Peyer's patch (tissue), 4 donors: ENCODE data around the gene MYO7A. TPM values are rescaled to one million over a fixed set of nuclear protein-coding genes. Genes with fewer than 3 reads are reported as not detected.

Experiments used
- DNase-seq, 3 donors: peaks; one replicate each; pipeline ENCODE4 v3.0.0-alpha.2; 2017 to 2019
- H3K27ac ChIP-seq, 4 donors: fragments of 200-600 bp; sonication (generic); one replicate each; pipeline ENCODE4 v1.5.1; 2016 to 2019
- H3K27me3 ChIP-seq, 2 donors: fragments of 200-600 bp; sonication (generic); one replicate each; pipeline ENCODE4 v1.5.1; 2019
- H3K36me3 ChIP-seq, 3 donors: fragments of 200-600 bp; sonication (generic); one replicate each; pipeline ENCODE4 v1.5.1; 2016 to 2019
- H3K4me1 ChIP-seq, 4 donors: fragments of 200-600 bp; sonication (generic); one replicate each; pipeline ENCODE4 v1.5.1; 2016 to 2019
- H3K4me3 ChIP-seq, 4 donors: fragments of 200-600 bp; sonication (generic); 1 replicate in 3 of 4; 2 replicates in 1 of 4; pipeline ENCODE4 v1.5.1; 2016 to 2019; ENCODE audit warnings: mild to moderate bottlenecking in 1 of 4
- H3K9me3 ChIP-seq, 4 donors: fragments of 200-600 bp; sonication (generic); one replicate each; pipeline ENCODE4 v1.5.1; 2016 to 2019; ENCODE audit warnings: mild to moderate bottlenecking in 1 of 4
- POLR2A ChIP-seq, 2 donors: fragments of 450-650 bp; IDR thresholded peaks; one replicate each; pipeline ENCODE4 v1.5.1; 2017; ENCODE audit warnings: antibody characterized with exemption in 2 of 2, mild to moderate bottlenecking in 2 of 2, moderate library complexity in 2 of 2
- total RNA-seq, 4 donors: library from RNA; depleted of rRNA; stranded (reverse); fragments of >200 nt; gene quantifications; one replicate each; pipeline ENCODE4 v1.1.0, GENCODE V29; 2016
- TF ChIP-seq, protein P1 (sequence below), 6 experiments: fragments of 450-650 bp in 4 of 6; fragments of 200-600 bp in 2 of 6; sonication (generic) in 1 of 6; IDR thresholded peaks; one replicate each; pipeline ENCODE4 v1.5.1; 2017 to 2019; ENCODE audit warnings: antibody characterized with exemption in 6 of 6, mild to moderate bottlenecking in 3 of 6, moderate library complexity in 1 of 6

MYO7A gene
- total RNA-seq, 4 donors from 2014 or later = 6.1 to 15.7 (median 7.1) TPM

GRCh38 chr11:77100166-77101042 is 27.6 kb upstream of the MYO7A start:
- Histone ChIP-seq H3K4me1 (peaks cover 0 to 22% (median 6%) of the 10 kb centered on the region in 4 donors), H3K9me3 (no peaks in the 10 kb centered on the region), H3K4me3 (no peak overlapping the region), H3K27ac (no peak overlapping the region), H3K27me3 (no peaks in the 10 kb centered on the region), H3K36me3 (peaks cover 0 to 24% (median 0%) of the 10 kb centered on the region in 3 donors)
- no peak for TF ChIP-seq POLR2A (IDR thresholded peaks at IDR 0.05)
- TF ChIP-seq, protein P1, sequence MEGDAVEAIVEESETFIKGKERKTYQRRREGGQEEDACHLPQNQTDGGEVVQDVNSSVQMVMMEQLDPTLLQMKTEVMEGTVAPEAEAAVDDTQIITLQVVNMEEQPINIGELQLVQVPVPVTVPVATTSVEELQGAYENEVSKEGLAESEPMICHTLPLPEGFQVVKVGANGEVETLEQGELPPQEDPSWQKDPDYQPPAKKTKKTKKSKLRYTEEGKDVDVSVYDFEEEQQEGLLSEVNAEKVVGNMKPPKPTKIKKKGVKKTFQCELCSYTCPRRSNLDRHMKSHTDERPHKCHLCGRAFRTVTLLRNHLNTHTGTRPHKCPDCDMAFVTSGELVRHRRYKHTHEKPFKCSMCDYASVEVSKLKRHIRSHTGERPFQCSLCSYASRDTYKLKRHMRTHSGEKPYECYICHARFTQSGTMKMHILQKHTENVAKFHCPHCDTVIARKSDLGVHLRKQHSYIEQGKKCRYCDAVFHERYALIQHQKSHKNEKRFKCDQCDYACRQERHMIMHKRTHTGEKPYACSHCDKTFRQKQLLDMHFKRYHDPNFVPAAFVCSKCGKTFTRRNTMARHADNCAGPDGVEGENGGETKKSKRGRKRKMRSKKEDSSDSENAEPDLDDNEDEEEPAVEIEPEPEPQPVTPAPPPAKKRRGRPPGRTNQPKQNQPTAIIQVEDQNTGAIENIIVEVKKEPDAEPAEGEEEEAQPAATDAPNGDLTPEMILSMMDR (IDR thresholded peaks at IDR 0.05) = no peak
- DNase-seq = no peak

DNA sequence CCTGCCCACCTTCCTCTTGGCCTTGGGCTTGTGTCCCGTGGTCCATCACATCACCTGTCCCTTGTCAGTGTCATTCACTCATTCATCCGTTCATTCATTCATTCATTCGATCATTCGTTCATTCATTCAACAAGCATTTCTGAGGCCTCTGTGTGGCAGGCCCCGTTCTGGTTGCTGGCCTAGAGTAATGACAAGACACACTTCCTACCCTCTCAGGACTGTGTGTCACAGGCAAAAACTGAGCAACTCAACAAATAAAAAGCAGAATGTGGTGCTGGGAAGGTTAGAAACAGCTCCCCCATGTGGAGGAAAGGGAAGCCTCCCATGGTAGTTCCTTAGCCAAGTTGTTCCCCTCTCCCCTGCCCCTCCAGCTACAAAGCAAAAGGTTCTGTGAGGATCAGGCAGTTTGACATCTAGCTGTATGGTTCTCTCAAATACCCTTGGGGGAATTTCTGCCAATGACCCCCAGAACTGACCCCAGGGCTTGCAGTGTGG is 27.0 kb upstream of the MYO7A start:
- Histone ChIP-seq H3K27me3 (no peaks in the 10 kb centered on the region), H3K4me3 (no peak overlapping the region), H3K36me3 (peaks cover 0 to 24% (median 0%) of the 10 kb centered on the region in 3 donors), H3K4me1 (peaks cover 0 to 25% (median 5%) of the 10 kb centered on the region in 4 donors), H3K27ac (no peak overlapping the region), H3K9me3 (no peaks in the 10 kb centered on the region)
- no peak for TF ChIP-seq POLR2A (IDR thresholded peaks at IDR 0.05)
- TF ChIP-seq, protein P1 (IDR thresholded peaks at IDR 0.05) = peak in 4 of 6 experiments; percentile 18 to 47 (median 34)
- no peak for DNase-seq

DNA sequence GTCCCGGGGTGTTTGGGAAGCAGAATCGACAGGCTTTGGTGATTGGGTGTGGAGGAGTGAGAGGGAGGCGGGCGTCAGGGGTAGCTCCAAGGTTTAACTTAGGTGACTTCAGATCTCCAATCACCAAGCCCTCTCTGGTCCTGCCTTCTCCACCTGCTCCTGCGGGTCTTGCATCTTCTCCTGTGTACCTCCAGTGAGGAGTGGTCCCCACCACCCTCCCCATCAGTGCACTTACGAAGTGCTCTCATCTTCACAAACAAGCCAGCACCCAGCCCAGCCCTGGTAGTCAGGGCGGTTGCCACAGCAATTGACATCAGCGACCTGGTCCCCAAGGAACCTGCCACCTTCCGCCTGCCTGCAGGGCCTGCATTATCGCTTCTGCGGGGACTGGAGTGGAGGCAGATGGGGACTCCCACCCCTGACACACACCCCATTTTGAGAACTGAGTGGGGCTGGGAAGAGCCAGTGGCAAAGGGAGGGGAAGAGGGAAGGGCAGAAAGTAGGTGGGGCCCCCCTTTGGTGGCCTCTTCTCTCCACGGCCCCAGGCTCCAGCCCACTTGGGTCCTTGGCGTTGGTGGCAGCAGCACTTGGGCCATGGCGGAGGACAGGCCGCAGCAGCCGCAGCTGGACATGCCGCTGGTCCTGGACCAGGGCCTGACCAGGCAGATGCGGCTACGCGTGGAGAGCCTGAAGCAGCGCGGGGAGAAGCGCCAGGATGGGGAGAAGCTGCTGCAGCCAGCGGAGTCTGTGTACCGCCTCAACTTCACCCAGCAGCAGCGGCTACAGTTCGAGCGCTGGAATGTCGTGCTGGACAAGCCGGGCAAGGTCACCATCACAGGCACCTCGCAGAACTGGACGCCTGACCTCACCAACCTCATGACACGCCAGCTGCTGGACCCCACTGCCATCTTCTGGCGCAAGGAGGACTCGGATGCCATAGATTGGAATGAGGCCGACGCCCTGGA is 25.5 kb upstream of the MYO7A start, which contains the start of gene OMP:
Gene OMP (plus strand): TSS at position 595 of the 965 bp plus-strand sequence. CDS start 0 bp downstream, at position 595.
- no peak for DNase-seq
- H3K27ac ChIP-seq = no peak within 1 kb of the TSS
- H3K36me3 ChIP-seq = peaks cover 0 to 24% (median 0%) of the 10 kb centered on the region in 3 donors
- H3K4me3 ChIP-seq = no peak within 1 kb of the TSS
- no peaks in the 10 kb centered on the region for H3K27me3 ChIP-seq
- no peaks in the 10 kb centered on the region for H3K9me3 ChIP-seq
- TF ChIP-seq POLR2A (IDR thresholded peaks at IDR 0.05) = no peak
- TF ChIP-seq, protein P1 (IDR thresholded peaks at IDR 0.05) = no peak
- peaks cover 0 to 29% (median 4%) of the 10 kb centered on the region in 4 donors for H3K4me1 ChIP-seq

DNA sequence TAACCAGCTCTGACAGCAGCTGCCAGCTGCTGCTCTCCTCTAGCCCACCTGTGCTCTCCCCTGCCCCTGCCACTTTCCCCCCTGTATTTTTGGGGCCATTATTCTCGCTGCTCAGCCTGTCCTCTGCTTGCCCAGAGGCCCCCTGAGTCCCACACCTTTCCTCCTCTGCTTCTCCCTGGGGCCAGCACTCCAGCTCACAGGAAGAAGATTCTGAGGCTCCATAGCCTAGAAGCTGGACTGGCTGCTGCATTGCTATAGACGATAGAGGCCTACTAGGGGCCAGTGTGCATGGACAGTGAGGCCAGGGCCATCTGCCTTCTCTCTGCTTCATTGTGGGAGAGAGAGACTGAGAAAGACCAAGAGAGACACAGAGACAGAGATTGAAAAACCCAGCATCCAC is 24.7 kb upstream of the MYO7A start:
- TF ChIP-seq, protein P1 (IDR thresholded peaks at IDR 0.05) = no peak
- no peak for TF ChIP-seq POLR2A (IDR thresholded peaks at IDR 0.05)
- H3K27ac ChIP-seq = no peak overlapping the region
- H3K9me3 ChIP-seq = no peaks in the 10 kb centered on the region
- peaks cover 0 to 37% (median 4%) of the 10 kb centered on the region in 4 donors for H3K4me1 ChIP-seq
- DNase-seq = no peak
- H3K27me3 ChIP-seq = no peaks in the 10 kb centered on the region
- no peak overlapping the region for H3K4me3 ChIP-seq
- peaks cover 0 to 24% (median 0%) of the 10 kb centered on the region in 3 donors for H3K36me3 ChIP-seq

GRCh38 chr11:77104727-77105126 is 23.3 kb upstream of the MYO7A start:
- Histone ChIP-seq H3K27ac (no peak overlapping the region), H3K36me3 (peaks cover 0 to 24% (median 0%) of the 10 kb centered on the region in 3 donors), H3K27me3 (no peaks in the 10 kb centered on the region), H3K4me3 (no peak overlapping the region), H3K4me1 (peaks cover 0 to 50% (median 4%) of the 10 kb centered on the region in 4 donors), H3K9me3 (no peaks in the 10 kb centered on the region)
- TF ChIP-seq, protein P1 (IDR thresholded peaks at IDR 0.05) = no peak
- TF ChIP-seq POLR2A (IDR thresholded peaks at IDR 0.05) = no peak
- no peak for DNase-seq
